Activated T-cell treated with anti-CD3 and anti-CD28 coated beads, Interleukin-2, amount 50 U/mL, for 24 hours (primary cell): ENCODE data around the gene HOXD9.

ENCODE experiments used
- DNase-seq: peaks from one replicate; pipeline ENCODE4 v3.0.0-alpha.2; 2020
- H3K27ac Mint-ChIP-seq: 2 replicates; pipeline ENCODE4 v1.8.0; 2020; ENCODE audit warnings: mild to moderate bottlenecking, mixed read lengths
- H3K27me3 Mint-ChIP-seq: 2 replicates; pipeline ENCODE4 v1.8.0; 2020; ENCODE audit warnings: mixed read lengths
- H3K36me3 Mint-ChIP-seq: 2 replicates; pipeline ENCODE4 v1.8.0; 2020; ENCODE audit warnings: low read depth, mixed read lengths
- H3K4me1 Mint-ChIP-seq: 2 replicates; pipeline ENCODE4 v1.8.0; 2020; ENCODE audit warnings: low read depth, mixed read lengths
- H3K4me3 Mint-ChIP-seq: 2 replicates; pipeline ENCODE4 v1.8.0; 2020; ENCODE audit warnings: mild to moderate bottlenecking, moderate library complexity, mixed read lengths
- H3K9me3 Mint-ChIP-seq: 2 replicates; pipeline ENCODE4 v1.8.0; 2020; ENCODE audit warnings: mixed read lengths

The HOXD9 gene

DNA sequence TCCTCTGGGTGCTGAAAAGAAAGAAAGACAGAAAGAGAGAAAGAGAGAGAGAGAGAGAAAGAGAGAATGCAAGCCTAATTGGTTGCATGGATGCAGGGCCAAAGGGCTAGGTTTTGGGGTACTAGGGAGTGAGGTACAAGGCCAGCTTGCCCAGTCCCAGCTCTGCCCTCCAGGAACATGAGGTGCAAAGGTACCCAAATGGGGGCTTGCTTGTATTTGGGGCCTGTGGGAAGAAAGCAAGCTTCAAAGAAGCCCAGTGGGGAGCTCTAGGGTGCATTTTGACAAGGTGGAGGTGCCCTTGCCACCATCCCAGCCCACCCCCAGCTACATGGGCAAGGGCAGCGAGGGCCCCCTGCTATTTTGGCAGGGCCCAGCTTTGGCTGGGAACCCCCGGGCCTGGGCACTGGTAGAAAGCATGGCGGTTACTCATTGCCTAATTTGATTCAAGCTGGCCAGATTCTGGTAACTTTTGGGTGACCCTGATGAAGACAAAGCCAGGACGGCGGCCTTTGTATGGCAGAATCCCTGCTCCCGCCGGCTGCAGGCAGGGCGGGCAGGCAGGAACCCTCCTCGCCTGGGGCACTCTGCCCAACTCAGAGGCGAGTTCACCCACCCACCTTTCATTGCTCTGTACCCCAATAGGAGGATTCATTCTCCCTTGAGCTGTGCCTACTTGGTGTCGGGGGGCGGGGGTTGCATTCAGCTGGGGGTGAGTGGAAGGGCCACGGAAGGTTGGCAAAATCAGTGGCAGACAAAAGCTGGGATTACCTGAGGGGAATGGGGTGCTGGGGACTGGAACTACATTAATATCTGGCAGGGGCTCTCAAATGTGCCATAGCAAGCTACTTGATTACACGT, 28.3 kb downstream of the HOXD9 start:
- Mint-ChIP-seq H3K27ac (no peak overlapping the region), H3K9me3 (no peaks in the 10 kb centered on the region), H3K4me3 (no peak overlapping the region), H3K4me1 (peaks cover 6% of the 10 kb centered on the region), H3K27me3 (peaks cover 97% of the 10 kb centered on the region), H3K36me3 (no peaks in the 10 kb centered on the region)
- DNase-seq = peak; percentile 21

DNA sequence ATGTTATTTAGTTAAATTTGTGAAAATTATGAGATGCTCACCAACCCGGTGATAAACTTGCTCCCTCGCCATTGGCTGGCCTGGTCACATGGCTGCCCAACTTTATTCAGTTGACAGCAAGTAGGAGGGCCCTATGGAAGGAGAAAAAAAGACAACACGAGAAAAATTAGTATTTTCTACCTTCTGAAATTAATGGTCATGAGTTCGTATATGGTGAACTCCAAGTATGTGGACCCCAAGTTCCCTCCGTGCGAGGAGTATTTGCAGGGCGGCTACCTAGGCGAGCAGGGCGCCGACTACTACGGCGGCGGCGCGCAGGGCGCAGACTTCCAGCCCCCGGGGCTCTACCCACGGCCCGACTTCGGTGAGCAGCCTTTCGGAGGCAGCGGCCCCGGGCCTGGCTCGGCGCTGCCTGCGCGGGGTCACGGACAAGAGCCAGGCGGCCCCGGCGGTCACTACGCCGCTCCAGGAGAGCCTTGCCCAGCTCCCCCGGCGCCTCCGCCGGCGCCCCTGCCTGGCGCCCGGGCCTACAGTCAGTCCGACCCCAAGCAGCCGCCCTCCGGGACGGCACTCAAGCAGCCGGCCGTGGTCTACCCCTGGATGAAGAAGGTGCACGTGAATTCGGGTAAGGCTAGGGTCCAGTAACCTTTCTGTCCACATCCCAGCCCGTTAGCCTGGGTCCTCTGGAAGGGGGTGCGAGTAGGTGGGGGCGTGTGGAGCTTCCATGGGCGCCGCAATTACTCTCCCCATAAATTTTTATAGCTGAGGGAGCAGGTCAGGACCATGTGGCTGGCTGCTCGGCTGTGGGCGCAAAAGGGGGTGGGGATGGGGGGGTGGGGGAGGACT, 29.1 kb downstream of the HOXD9 start, which contains the start of gene HOXD4:
Gene HOXD4, plus strand, starts transcription at position 109 of the 846 bp plus-strand sequence. Its CDS starts 84 bp downstream, at position 193.
- Mint-ChIP-seq H3K4me3 (peak within 1 kb of the TSS; percentile 18), H3K27ac (no peak within 1 kb of the TSS)

DNA sequence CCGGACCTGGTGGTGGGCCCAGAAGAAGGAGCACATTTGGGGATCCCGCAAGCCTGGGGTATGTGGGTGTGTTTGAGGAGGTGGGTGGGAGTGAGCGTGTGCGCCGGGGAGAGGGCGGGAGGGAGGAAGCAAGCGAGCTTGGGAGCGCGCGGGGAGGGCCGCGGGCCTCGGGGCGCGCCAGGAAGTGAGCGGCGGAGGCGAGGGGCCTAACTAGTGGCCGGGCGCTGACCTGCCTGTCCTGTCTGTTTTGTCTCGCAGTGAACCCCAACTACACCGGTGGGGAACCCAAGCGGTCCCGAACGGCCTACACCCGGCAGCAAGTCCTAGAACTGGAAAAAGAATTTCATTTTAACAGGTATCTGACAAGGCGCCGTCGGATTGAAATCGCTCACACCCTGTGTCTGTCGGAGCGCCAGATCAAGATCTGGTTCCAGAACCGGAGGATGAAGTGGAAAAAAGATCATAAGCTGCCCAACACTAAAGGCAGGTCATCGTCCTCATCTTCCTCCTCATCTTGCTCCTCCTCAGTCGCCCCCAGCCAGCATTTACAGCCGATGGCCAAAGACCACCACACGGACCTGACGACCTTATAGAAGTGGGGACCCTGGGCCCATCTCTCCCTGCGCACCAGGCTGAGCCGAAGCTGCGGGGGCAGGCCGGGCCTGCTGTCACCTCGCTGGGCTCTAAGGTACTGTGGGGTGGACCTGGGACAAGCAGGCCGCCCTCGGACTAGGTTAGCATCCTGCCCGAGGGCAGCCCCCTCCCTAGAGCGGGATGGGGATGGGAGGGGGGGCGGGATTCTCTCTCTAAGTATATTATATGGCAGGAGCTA, 30.0 kb downstream of the HOXD9 start:
- Mint-ChIP-seq H3K27me3 (peaks cover 95% of the 10 kb centered on the region), H3K9me3 (no peaks in the 10 kb centered on the region)
- DNase-seq = no peak

More for the DNA sequence above, 29.1 kb downstream of the HOXD9 start, which contains the start of gene HOXD4:
- Mint-ChIP-seq H3K4me1 (peaks cover 7% of the 10 kb centered on the region), H3K9me3 (no peaks in the 10 kb centered on the region), H3K36me3 (no peaks in the 10 kb centered on the region), H3K27me3 (peaks cover 97% of the 10 kb centered on the region)
- peak; percentile 26 for DNase-seq

DNA sequence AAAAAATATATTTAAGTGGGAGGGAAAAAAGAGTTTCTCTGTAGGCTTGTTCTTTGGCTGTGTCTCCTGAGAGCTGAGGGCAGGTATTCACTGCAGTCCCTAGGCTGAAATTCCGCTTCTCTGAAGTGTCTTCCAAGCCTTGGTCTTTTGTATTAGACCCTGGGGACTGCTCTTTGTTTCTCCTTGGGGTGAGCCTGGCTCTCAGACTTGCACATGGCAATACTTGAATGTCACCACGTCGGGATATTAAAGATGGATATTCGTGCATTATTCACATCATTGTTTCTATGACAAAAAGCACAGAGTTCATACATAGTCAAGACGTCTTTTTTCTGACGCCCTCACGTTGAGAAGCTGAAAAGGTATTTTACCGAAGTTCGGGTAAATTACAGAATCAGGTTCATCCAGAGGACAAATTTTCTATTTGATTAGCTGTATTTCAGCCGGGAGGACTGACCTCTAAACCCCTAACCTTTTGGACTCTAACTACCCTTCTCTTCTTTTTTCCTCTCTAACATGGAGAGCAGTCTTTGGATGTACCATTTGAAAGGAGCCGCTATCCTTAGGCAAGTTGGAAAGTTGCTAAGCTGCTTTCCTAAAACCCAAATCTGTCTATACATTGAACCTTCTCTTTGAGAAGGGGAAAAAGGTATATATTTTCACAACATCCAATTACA, 32.2 kb downstream of the HOXD9 start:
- Mint-ChIP-seq H3K27ac (no peak overlapping the region), H3K36me3 (no peaks in the 10 kb centered on the region), H3K4me1 (peaks cover 21% of the 10 kb centered on the region), H3K9me3 (no peaks in the 10 kb centered on the region), H3K4me3 (no peak overlapping the region), H3K27me3 (peaks cover 95% of the 10 kb centered on the region)
- DNase-seq = no peak

More for the DNA sequence above, 30.0 kb downstream of the HOXD9 start:
- peaks cover 11% of the 10 kb centered on the region for H3K4me1 Mint-ChIP-seq
- no peak overlapping the region for H3K4me3 Mint-ChIP-seq
- H3K27ac Mint-ChIP-seq = no peak overlapping the region
- H3K36me3 Mint-ChIP-seq = no peaks in the 10 kb centered on the region

DNA sequence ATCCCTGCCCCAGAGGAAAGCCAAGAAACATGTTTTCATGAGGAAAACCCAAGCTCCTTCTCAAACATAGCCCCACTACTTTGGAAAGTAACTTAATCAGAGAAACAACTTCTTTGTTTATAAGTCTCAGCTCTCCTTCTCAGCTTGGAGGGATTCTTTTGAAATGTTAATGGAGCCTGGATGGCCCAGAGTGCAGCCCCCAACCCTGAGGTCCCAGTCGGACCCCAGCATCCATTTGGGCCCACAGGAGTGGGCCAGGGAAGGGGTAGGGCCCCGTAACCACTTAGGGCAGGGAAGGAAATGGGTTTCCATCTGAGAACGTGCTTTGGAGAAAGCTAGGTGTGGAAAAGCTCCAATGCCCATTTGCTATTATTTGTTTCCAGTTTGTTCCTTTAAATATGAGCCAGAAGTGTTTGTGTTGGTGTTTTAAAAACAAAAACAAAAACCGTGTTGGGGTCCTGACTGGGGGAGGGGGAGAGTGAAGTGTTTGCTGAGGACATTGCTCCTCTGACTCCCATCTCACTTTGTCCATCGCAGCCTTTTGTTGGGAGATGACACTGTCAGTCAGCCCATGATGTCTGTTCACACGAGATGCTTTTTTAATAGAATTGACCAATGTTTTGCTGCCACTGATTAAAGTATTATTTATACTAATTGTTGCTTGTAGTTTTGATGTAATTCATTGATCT, 33.0 kb downstream of the HOXD9 start:
- Mint-ChIP-seq H3K27ac (no peak overlapping the region), H3K36me3 (no peaks in the 10 kb centered on the region), H3K9me3 (no peaks in the 10 kb centered on the region), H3K4me1 (peaks cover 27% of the 10 kb centered on the region), H3K4me3 (no peak overlapping the region), H3K27me3 (peaks cover 93% of the 10 kb centered on the region)
- DNase-seq = no peak

DNA sequence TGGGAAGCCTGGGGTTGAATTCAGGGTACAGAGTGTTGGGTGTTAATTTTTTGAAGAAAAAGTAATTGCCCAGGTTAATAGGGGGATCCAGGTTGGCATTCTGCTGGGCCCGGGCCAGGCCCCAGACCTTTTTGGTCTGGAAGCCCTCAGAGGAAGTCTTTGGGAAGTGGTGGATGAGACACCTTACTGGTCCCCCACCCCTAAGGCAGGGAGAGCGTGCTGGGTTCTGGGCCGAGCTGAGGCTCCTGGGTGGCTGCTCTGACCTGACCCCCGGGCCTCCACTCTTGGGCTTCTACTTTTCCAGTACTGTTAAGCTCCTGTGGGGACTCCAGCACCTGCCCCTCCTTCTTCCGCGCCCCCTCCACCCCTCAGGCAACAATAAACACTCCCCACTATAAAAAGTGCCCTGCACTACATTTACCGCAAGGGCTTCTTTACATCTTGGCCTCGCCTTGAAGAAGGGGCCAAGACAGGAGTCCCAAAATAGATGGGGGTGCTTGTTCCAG, 33.8 kb downstream of the HOXD9 start:
- H3K27ac Mint-ChIP-seq = no peak overlapping the region
- peaks cover 27% of the 10 kb centered on the region for H3K4me1 Mint-ChIP-seq
- DNase-seq = no peak
- no peak overlapping the region for H3K4me3 Mint-ChIP-seq
- peaks cover 93% of the 10 kb centered on the region for H3K27me3 Mint-ChIP-seq
- H3K36me3 Mint-ChIP-seq = no peaks in the 10 kb centered on the region
- H3K9me3 Mint-ChIP-seq = no peaks in the 10 kb centered on the region

DNA sequence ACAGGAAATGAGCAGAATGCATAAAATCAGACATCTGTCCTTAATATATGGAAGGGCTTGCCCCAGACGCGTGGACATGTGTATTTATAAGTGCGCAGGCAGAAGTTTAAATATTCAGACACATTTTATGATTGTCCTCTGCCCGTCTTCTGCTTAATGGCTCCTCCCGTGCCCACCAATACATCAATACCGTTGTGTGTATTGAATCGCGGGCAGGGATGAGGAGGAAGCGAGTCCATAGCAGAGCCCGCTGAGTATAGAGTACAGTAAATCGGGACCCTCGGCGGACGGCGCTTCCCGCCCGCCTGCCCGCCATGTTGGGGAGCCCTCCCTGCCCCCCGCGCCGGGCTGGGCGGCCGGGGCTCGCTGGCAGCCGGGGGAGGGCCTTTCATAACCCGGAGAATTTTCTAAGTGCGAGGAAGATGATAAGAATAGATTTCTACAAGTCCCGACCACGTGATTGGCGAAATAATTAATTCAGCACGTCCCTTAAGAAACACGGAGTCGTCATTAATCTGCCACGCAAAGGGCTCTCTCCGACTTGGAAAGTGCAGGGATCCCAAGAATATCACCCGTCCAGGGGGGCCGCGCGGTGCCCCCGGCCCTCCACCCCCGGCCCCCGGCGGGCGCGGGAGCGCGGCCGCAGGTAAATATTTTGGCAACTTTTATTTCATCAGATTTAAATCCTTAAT, 34.4 kb downstream of the HOXD9 start, which contains the start of gene HOXD3:
Gene HOXD3, plus strand, starts transcription at position 501 of the 692 bp plus-strand sequence. CDS start 11,808 bp downstream, outside the sequence.
- Mint-ChIP-seq H3K27me3 (peaks cover 95% of the 10 kb centered on the region), H3K4me3 (peak within 1 kb of the TSS; percentile 26), H3K4me1 (peaks cover 26% of the 10 kb centered on the region), H3K9me3 (no peaks in the 10 kb centered on the region), H3K27ac (no peak within 1 kb of the TSS), H3K36me3 (no peaks in the 10 kb centered on the region)
- no peak for DNase-seq

DNA sequence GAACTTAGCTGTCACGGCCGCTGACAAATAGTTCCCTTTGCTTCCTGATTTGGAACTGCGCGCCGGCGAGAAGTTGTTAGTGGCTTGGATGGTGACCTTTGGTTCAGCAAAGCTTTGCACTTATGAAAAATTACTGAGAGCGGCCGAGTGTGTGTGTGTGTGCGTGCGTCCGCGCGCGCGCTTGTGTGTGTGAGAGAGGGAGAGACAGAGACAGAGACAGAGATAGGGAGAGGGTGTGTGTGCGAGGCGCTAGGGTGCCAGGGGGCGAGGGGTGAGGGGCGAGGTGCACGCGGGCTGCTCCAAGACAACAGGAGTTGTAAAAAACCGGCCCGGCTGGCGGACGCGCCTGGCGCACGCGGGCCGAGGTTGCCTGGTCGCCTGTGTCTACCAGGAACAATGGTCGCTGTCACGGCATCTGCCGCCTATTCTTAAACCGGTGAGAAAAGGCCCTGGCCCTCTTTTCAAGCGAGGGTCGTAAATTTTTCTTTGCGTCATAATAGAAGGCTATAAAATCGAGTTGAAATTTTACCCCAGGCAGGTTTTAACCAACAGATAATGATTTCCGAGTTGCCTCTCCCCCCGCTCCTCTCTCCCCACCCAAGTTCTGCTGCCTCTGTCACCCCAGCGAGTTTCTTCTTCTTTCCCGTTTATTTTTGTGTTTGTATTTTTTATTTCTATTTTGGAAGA, 35.1 kb downstream of the HOXD9 start:
- peaks cover 95% of the 10 kb centered on the region for H3K27me3 Mint-ChIP-seq
- no peak for DNase-seq
- H3K4me1 Mint-ChIP-seq = peaks cover 26% of the 10 kb centered on the region
- no peak overlapping the region for H3K27ac Mint-ChIP-seq
- no peaks in the 10 kb centered on the region for H3K36me3 Mint-ChIP-seq
- peak overlapping the region; percentile 26 for H3K4me3 Mint-ChIP-seq
- no peaks in the 10 kb centered on the region for H3K9me3 Mint-ChIP-seq

DNA sequence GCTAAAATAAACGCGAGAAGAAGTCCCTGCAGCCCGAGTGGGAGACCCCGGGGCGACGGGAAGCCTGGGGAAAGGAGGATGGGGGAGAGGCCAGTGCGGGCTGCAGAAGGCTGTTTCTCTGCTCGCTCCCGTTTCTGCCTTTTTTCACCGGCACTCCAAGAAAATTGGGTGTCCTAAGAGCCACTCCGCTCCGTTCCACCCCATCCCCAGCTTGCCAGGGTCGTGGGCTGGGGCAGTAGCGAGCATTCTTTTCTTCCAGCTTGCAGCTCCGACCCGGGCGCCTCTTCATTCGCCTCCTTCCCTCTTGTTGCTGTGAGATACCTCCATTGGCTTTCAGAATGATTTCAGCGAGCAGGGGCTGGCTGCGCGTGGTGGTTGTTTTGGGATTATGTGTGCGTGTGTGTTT, 35.7 kb downstream of the HOXD9 start:
- H3K27me3 Mint-ChIP-seq = peaks cover 95% of the 10 kb centered on the region
- DNase-seq = no peak
- no peak overlapping the region for H3K27ac Mint-ChIP-seq
- H3K4me3 Mint-ChIP-seq = no peak overlapping the region
- H3K4me1 Mint-ChIP-seq = peaks cover 26% of the 10 kb centered on the region
- no peaks in the 10 kb centered on the region for H3K36me3 Mint-ChIP-seq
- no peaks in the 10 kb centered on the region for H3K9me3 Mint-ChIP-seq

DNA sequence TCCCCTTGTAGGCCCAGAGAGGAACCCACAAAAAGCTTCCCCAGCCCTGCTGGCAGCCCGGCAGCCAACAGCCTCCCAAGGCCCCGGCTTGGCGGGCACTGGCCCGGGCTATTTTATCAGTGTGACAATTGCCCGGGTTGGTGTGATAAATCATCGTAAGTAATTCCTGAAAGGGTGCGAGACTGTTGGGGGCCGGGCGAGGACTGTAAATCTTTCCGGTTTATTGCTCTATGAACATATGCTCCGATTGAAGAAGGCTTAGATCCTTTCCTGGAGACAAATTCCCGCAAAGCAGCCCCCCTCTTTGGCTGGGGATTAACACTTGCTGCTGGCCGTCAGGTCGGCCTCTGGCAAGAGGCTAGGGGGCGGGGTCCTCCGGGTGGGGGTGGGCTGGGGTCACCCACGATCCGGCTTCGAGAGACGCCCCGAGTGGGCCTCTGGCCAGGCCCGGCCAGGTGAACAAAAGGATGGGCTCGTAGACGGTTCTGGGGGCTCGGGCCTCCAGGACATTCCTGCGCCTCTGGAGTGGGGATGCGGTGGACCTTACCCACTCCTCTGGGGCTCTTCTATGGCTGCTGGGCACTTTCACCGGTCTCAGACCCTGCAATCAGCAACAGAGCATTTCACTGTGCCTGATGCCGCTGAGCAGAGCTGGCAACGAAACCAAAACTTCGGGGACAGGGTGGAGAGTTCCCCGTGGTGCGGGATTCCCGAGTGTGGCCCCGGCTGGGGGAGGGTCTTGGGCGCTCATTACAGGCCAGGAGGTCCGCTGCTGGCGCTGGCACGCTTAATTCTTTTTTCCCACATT, 36.5 kb downstream of the HOXD9 start:
- no peak overlapping the region for H3K27ac Mint-ChIP-seq
- no peak for DNase-seq
- H3K4me3 Mint-ChIP-seq = no peak overlapping the region
- peaks cover 27% of the 10 kb centered on the region for H3K4me1 Mint-ChIP-seq
- H3K36me3 Mint-ChIP-seq = no peaks in the 10 kb centered on the region
- H3K9me3 Mint-ChIP-seq = no peaks in the 10 kb centered on the region
- peaks cover 95% of the 10 kb centered on the region for H3K27me3 Mint-ChIP-seq

DNA sequence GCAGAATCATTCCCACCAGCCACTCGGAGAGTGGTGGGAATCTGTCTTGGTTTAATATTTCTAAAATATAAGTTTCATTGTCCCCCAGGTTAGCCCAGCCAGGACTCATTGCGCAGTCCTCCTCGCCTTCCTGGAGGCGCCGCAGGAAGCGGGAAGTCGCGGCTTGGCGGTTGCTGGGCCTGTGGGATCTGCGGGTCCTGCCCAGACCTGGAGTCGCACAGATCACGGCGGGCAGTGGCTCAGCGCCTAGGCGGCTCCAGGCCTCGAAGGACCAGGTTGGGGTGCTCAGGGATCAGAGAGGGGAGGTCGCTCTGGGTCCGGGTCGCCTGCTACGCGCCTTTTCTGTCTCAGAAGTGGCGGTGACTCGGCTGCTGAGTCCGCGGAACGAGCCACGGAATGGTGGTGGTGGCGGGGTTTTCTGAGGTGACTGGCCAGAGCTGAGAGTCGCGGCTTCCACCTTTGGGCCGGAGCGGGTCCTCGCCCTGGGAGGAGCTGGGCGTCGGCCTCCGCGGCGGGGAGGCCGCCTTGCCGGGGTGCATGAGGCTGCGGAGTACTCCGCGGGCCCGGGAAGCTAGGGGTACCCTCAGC, 37.2 kb downstream of the HOXD9 start:
- H3K4me1 Mint-ChIP-seq = peaks cover 32% of the 10 kb centered on the region
- H3K27ac Mint-ChIP-seq = no peak overlapping the region
- no peak overlapping the region for H3K4me3 Mint-ChIP-seq
- H3K27me3 Mint-ChIP-seq = peaks cover 95% of the 10 kb centered on the region
- no peak for DNase-seq
- no peaks in the 10 kb centered on the region for H3K36me3 Mint-ChIP-seq
- no peaks in the 10 kb centered on the region for H3K9me3 Mint-ChIP-seq
